OCI-LY7 (cell line): ENCODE results near the gene PTPRO. TPM values are rescaled to one million over a fixed set of nuclear protein-coding genes. Genes with fewer than 3 reads are reported as not detected.

Source experiments
- BruUV-seq: library from RNA; stranded (reverse); fragments of 400-500 nt; replicated peaks from 2 replicates; lab custom pipeline; 2021; lab: Mats Ljungman, UMichigan
- CTCF ChIA-PET: fragments of 300-600 bp; sonication (Branson Sonifier 250); formaldehyde crosslinking; loops from one replicate; lab custom pipeline; 2022; ENCODE audit warnings: antibody characterized with exemption; ENCODE audit not compliant: unreplicated experiment; lab: Charles Lee
- POLR2A ChIA-PET: fragments of 300-600 bp; sonication (Branson Sonifier 250); formaldehyde crosslinking; loops from one replicate; lab custom pipeline; 2022; ENCODE audit warnings: antibody characterized with exemption; lab: Charles Lee
- DNase-seq: peaks from one replicate; pipeline ENCODE4 v3.0.0-alpha.2; 2015; ENCODE audit warnings: low spot score
- H2AFZ ChIP-seq: fragments of 200-600 bp; sonication (generic), shearing (Covaris generic); 2 replicates; pipeline ENCODE4 v1.6.1; 2014; ENCODE audit warnings: mild to moderate bottlenecking, antibody characterized with exemption, low read length, moderate library complexity
- H3K27ac ChIP-seq: fragments of 200-600 bp; sonication (generic); 2 replicates; pipeline ENCODE4 v1.5.1; 2014; ENCODE audit warnings: mixed run types, low read depth, mild to moderate bottlenecking, moderate library complexity, low read length, inconsistent platforms; ENCODE audit not compliant: poor library complexity, severe bottlenecking
- H3K36me3 ChIP-seq: fragments of 200-600 bp; sonication (generic); 2 replicates; pipeline ENCODE4 v1.6.1; 2014; ENCODE audit warnings: mild to moderate bottlenecking, antibody characterized with exemption, low read length, moderate library complexity, mixed read lengths; ENCODE audit not compliant: insufficient read depth
- H3K4me1 ChIP-seq: fragments of 200-600 bp; sonication (generic); 2 replicates; pipeline ENCODE4 v1.5.1; 2014; ENCODE audit warnings: mild to moderate bottlenecking, low read length; ENCODE audit not compliant: insufficient read depth, poor library complexity, severe bottlenecking
- H3K4me2 ChIP-seq: fragments of 200-600 bp; sonication (generic); 2 replicates; pipeline ENCODE4 v1.6.1; 2014; ENCODE audit warnings: mild to moderate bottlenecking, low read length
- H3K4me3 ChIP-seq: fragments of 200-600 bp; sonication (generic); 2 replicates; pipeline ENCODE4 v1.5.1; 2014; ENCODE audit warnings: mild to moderate bottlenecking, low read depth, low read length; ENCODE audit not compliant: poor library complexity, severe bottlenecking
- H3K79me2 ChIP-seq: fragments of 200-600 bp; sonication (generic); 2 replicates; pipeline ENCODE4 v1.6.1; 2016; ENCODE audit warnings: low read depth, mild to moderate bottlenecking, low read length, moderate library complexity, mixed read lengths; ENCODE audit not compliant: insufficient read depth
- H3K9me2 ChIP-seq: fragments of 200-600 bp; sonication (generic); 2 replicates; pipeline ENCODE4 v1.6.1; 2016; ENCODE audit warnings: mild to moderate bottlenecking, low read length, mixed read lengths; ENCODE audit not compliant: insufficient read depth
- H3K9me3 ChIP-seq: fragments of 200-600 bp; sonication (generic); 2 replicates; pipeline ENCODE4 v1.6.1; 2014; ENCODE audit warnings: mild to moderate bottlenecking, mixed run types, low read length, mixed read lengths
- H4K20me1 ChIP-seq: fragments of 200-600 bp; sonication (generic); 2 replicates; pipeline ENCODE4 v1.6.1; 2014; ENCODE audit warnings: mild to moderate bottlenecking, antibody characterized with exemption, low read length, moderate library complexity, mixed read lengths; ENCODE audit not compliant: insufficient read depth
- CTCF ChIP-seq: fragments of 200-600 bp; sonication (generic); conservative IDR thresholded peaks from 2 replicates; pipeline ENCODE4 v1.5.1; 2014; ENCODE audit warnings: mild to moderate bottlenecking, antibody characterized with exemption, low read length, moderate library complexity, mixed read lengths
- EZH2phosphoT487 ChIP-seq: fragments of 200-600 bp; sonication (generic); IDR thresholded peaks from 2 replicates; pipeline ENCODE4 v1.6.1; 2018; ENCODE audit warnings: low read depth, borderline replicate concordance, mild to moderate bottlenecking, mixed run types, antibody characterized with exemption, low read length, moderate library complexity, mixed read lengths
- intact Hi-C: fragments of 100-400 bp; cut with micrococcal nuclease; formaldehyde crosslinking; loops from one replicate; pipeline ENCODE4 v1.10.0; 2022; ENCODE audit not compliant: unreplicated experiment
- total RNA-seq, 2 experiments: library from RNA; depleted of rRNA in 1 of 2; stranded (reverse); fragments of >200 nt in 1 of 2; shearing (Covaris generic) in 1 of 2; gene quantifications; 2 replicates each; pipeline ENCODE4 v1.2.3, GENCODE V29; 2014 to 2022

Gene PTPRO
- total RNA-seq, 2 experiments from 2014 or later = 0.06 to 0.23 TPM

- CTCF ChIA-PET = no interaction called here
- Histone ChIP-seq H4K20me1 (no peaks in the 10 kb centered on the region), H3K4me2 (no peak overlapping the region), H2AFZ (no peak overlapping the region), H3K9me2 (no peaks in the 10 kb centered on the region), H3K9me3 (no peaks in the 10 kb centered on the region), H3K4me3 (no peak overlapping the region), H3K36me3 (no peaks in the 10 kb centered on the region), H3K4me1 (no peaks in the 10 kb centered on the region), H3K27ac (no peak overlapping the region), H3K79me2 (no peaks in the 10 kb centered on the region)
- POLR2A ChIA-PET = interaction anchor here (0.6 kb wide), 1 partner anchor 123 kb away, joined by 4 read pairs; no protein-coding TSS in a partner anchor
- intact Hi-C loops = no loop called here
- BruUV-seq = no TSS peak
- TF ChIP-seq EZH2phosphoT487 (no peak), CTCF (no peak)
- no peak for DNase-seq
These were observed 173.4 kb downstream of the PTPRO start for GRCh38 chr12:15495746-15496145.

GRCh38 chr12:15496738-15497137 lies 174.4 kb downstream of the PTPRO start:
- Histone ChIP-seq H3K4me2 (no peak overlapping the region), H3K36me3 (no peaks in the 10 kb centered on the region), H3K27ac (no peak overlapping the region), H4K20me1 (no peaks in the 10 kb centered on the region), H3K79me2 (no peaks in the 10 kb centered on the region), H3K4me3 (no peak overlapping the region), H3K9me2 (no peaks in the 10 kb centered on the region), H3K4me1 (no peaks in the 10 kb centered on the region), H3K9me3 (no peaks in the 10 kb centered on the region), H2AFZ (no peak overlapping the region)
- DNase-seq = no peak
- POLR2A ChIA-PET = no interaction called here
- no TSS peak for BruUV-seq
- TF ChIP-seq EZH2phosphoT487 (no peak), CTCF (no peak)
- intact Hi-C loops = no loop called here
- CTCF ChIA-PET = no interaction called here

- POLR2A ChIA-PET = interaction anchor here (0.6 kb wide), 1 partner anchor 11 kb away, joined by 3 read pairs; no protein-coding TSS in a partner anchor
- H3K36me3 ChIP-seq = no peaks in the 10 kb centered on the region
- no peak overlapping the region for H2AFZ ChIP-seq
- no TSS peak for BruUV-seq
- intact Hi-C loops = no loop called here
- no peaks in the 10 kb centered on the region for H3K9me3 ChIP-seq
- H3K27ac ChIP-seq = no peak overlapping the region
- no peaks in the 10 kb centered on the region for H3K9me2 ChIP-seq
- TF ChIP-seq EZH2phosphoT487 (no peak), CTCF (no peak)
- no peak overlapping the region for H3K4me2 ChIP-seq
- DNase-seq = no peak
- H3K79me2 ChIP-seq = no peaks in the 10 kb centered on the region
- no peaks in the 10 kb centered on the region for H4K20me1 ChIP-seq
- H3K4me1 ChIP-seq = no peaks in the 10 kb centered on the region
- CTCF ChIA-PET = no interaction called here
- no peak overlapping the region for H3K4me3 ChIP-seq
These were observed 175.5 kb downstream of the PTPRO start for GRCh38 chr12:15497671-15498292.
